HFFc6 (cell line): ENCODE results near the gene PYGB. TPM values are rescaled to one million over a fixed set of nuclear protein-coding genes. Genes with fewer than 3 reads are reported as not detected.
"Not testable (repeated sequence)": the region's sequence is repeated elsewhere in the genome, so short reads cannot be mapped to it uniquely, and the experiment has no call there.

Source experiments
- DNase-seq: peaks from one replicate; pipeline ENCODE4 v3.0.0-alpha.2; 2018
- H3K27ac Mint-ChIP-seq: 2 replicates; pipeline ENCODE4 v1.8.0; 2020; ENCODE audit warnings: mild to moderate bottlenecking, mixed read lengths
- H3K27me3 Mint-ChIP-seq: 2 replicates; pipeline ENCODE4 v1.8.0; 2021; ENCODE audit warnings: mild to moderate bottlenecking, moderate library complexity, mixed read lengths; ENCODE audit not compliant: insufficient read depth
- H3K36me3 Mint-ChIP-seq: 2 replicates; pipeline ENCODE4 v1.8.0; 2021; ENCODE audit warnings: low read depth, mixed read lengths
- H3K4me1 Mint-ChIP-seq: 2 replicates; pipeline ENCODE4 v1.8.0; 2020; ENCODE audit warnings: low read depth, mixed read lengths
- H3K4me3 Mint-ChIP-seq: 2 replicates; pipeline ENCODE4 v1.8.0; 2020; ENCODE audit warnings: mild to moderate bottlenecking, moderate library complexity, mixed read lengths
- H3K9me3 Mint-ChIP-seq: 2 replicates; pipeline ENCODE4 v1.8.0; 2020; ENCODE audit warnings: mild to moderate bottlenecking, mixed read lengths
- total RNA-seq, 6 experiments: library from RNA; stranded (reverse); fragmentation: NEBNext Ultra II Directional; extraction: Animal tissue kit (Norgen Biotek cat#: 25700); gene quantifications; 2 replicates in 1 of 6; 3 replicates in 5 of 6; pipeline ENCODE4 v1.2.3, GENCODE V29; 2021
- TF ChIP-seq, protein P1 (sequence below): fragments of 200-600 bp; sonication (generic); IDR thresholded peaks from 2 replicates; pipeline ENCODE4 v1.5.0; 2021; ENCODE audit warnings: antibody characterized with exemption, mild to moderate bottlenecking

Gene PYGB
- total RNA-seq, 6 experiments from 2014 or later = 65.4 to 75.6 (median 70.2) TPM

DNA sequence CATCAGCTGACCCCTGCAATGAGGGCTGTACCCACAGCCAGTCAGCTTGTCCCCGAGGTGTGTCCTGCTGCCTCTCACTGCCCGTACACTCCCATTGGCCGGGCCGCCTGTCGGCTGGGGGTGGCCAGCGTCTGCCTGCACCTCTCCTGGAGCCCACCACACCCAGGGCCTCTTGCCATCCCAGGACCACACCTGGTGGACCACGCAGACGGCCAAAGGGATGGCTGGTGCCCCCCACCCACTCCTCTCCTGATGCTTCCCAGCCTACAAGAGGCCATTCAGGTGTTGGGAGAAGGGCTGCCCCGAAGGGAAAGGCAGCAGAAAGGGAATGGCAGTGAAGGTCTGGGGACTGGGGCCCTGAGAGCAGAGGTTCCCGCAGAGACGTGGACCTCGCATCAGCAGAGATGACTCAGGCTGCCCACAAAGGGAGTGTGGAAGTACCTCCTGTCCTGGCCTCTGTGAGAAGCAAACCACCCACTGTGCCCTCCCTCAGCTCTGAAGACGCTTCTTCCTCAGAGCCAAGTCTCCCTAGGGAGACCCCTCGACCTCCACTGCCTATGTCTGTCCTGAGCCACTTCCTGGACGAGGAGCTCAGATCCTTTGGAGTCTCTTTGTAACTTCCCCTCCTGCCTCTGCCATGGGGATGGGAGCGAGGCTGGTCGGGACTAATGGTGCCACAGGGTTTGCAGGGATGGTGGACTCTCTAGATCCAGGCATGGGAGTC, 60.9 kb downstream of the PYGB start:
- TF ChIP-seq, protein P1, sequence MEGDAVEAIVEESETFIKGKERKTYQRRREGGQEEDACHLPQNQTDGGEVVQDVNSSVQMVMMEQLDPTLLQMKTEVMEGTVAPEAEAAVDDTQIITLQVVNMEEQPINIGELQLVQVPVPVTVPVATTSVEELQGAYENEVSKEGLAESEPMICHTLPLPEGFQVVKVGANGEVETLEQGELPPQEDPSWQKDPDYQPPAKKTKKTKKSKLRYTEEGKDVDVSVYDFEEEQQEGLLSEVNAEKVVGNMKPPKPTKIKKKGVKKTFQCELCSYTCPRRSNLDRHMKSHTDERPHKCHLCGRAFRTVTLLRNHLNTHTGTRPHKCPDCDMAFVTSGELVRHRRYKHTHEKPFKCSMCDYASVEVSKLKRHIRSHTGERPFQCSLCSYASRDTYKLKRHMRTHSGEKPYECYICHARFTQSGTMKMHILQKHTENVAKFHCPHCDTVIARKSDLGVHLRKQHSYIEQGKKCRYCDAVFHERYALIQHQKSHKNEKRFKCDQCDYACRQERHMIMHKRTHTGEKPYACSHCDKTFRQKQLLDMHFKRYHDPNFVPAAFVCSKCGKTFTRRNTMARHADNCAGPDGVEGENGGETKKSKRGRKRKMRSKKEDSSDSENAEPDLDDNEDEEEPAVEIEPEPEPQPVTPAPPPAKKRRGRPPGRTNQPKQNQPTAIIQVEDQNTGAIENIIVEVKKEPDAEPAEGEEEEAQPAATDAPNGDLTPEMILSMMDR = no peak
- no peaks in the 10 kb centered on the region for H3K9me3 Mint-ChIP-seq
- peak; percentile 63 for DNase-seq
- peaks cover 46% of the 10 kb centered on the region for H3K4me1 Mint-ChIP-seq
- peaks cover 2% of the 10 kb centered on the region; the same call in 1 of the 2 replicates for H3K27me3 Mint-ChIP-seq
- H3K27ac Mint-ChIP-seq = peak overlapping the region; percentile 99
- H3K36me3 Mint-ChIP-seq = peaks cover 10% of the 10 kb centered on the region
- peak overlapping the region; percentile 87 for H3K4me3 Mint-ChIP-seq

DNA sequence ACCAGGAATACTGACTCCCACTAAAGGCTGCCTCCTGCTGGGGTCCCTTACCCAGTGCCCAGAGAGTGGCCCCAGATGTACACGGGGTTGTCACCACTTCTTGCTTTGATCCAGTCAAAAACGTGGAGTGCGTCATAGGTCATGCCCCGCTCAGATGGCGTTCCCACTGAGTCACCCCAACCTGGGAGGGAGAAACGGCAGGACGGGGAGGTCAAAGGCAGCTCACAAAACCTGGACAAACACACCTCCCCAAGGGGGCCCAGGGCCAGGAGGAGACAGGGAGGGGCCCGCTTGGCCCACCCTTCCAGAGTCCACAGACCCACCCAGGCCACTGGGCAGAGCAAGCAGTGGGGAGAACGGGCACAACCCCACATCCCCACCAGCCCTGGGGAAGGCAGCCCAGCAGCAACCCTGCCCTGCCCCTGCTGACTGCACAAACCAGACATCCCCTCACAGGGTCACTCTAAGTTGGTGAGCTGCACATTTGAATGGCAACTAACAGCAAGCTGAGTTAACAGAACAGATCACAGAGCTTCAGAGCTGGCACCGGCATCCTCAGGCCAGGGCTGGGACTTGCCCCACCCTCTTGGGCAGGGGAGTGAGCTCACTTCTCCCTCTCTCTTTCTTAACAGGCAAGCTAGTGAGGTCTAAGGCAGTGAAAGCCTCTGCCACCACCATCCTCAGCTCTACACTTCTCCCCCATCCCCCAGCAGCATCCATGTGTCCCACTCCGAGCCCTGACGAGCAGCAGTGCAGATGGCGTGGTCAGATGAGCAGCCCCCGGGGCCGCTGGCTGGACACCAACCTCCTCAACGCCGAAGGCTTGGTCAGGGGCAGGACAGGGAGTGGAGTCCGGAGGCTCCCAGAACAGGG, 61.7 kb downstream of the PYGB start:
- peaks cover 46% of the 10 kb centered on the region for H3K4me1 Mint-ChIP-seq
- peak; percentile 92 for DNase-seq
- TF ChIP-seq, protein P1 = 0 out of 2 replicates have a peak, but pooled peaks have one; percentile 32
- peak overlapping the region; percentile 99 for H3K27ac Mint-ChIP-seq
- H3K4me3 Mint-ChIP-seq = peak overlapping the region; percentile 87
- peaks cover 10% of the 10 kb centered on the region for H3K36me3 Mint-ChIP-seq
- no peaks in the 10 kb centered on the region for H3K9me3 Mint-ChIP-seq
- H3K27me3 Mint-ChIP-seq = peaks cover 2% of the 10 kb centered on the region; the same call in 1 of the 2 replicates

DNA sequence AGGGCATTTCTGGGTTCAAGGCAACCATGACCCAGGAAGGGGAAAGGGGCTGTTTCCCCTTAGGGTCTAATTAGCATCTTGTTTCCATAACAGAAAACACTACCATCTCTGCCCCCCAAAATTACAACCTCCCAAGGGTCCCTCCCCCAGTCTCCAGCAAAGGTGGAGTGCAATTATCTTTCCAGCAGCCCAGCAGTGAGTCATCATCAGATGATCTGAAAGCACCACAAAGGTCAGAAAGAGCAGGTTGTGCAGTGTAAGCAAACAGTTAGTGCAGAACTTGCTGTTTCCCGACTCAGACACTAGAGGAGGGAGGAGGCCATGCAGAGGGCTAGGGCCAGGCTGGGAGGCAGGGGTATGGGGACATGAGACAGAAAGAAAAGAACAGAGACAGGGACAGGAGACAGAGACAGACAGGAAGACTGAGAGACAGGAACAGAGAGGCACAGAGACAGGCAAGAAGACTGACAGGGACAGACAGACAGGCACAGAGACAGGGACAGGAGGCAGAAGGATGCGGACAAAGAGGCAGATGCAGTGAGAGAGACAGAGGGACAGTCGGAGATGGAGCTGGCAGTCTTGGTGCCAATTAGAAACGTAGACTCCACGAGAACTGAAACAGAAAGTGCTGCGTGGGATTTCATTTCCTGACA, 62.5 kb downstream of the PYGB start:
- DNase-seq = peak; percentile 98
- TF ChIP-seq, protein P1 = peak; percentile 79
- H3K27me3 Mint-ChIP-seq = peaks cover 2% of the 10 kb centered on the region; the same call in 1 of the 2 replicates
- H3K9me3 Mint-ChIP-seq = no peaks in the 10 kb centered on the region
- H3K36me3 Mint-ChIP-seq = peaks cover 10% of the 10 kb centered on the region
- peak overlapping the region; percentile 87 for H3K4me3 Mint-ChIP-seq
- H3K27ac Mint-ChIP-seq = peak overlapping the region; percentile 99
- H3K4me1 Mint-ChIP-seq = peaks cover 53% of the 10 kb centered on the region

DNA sequence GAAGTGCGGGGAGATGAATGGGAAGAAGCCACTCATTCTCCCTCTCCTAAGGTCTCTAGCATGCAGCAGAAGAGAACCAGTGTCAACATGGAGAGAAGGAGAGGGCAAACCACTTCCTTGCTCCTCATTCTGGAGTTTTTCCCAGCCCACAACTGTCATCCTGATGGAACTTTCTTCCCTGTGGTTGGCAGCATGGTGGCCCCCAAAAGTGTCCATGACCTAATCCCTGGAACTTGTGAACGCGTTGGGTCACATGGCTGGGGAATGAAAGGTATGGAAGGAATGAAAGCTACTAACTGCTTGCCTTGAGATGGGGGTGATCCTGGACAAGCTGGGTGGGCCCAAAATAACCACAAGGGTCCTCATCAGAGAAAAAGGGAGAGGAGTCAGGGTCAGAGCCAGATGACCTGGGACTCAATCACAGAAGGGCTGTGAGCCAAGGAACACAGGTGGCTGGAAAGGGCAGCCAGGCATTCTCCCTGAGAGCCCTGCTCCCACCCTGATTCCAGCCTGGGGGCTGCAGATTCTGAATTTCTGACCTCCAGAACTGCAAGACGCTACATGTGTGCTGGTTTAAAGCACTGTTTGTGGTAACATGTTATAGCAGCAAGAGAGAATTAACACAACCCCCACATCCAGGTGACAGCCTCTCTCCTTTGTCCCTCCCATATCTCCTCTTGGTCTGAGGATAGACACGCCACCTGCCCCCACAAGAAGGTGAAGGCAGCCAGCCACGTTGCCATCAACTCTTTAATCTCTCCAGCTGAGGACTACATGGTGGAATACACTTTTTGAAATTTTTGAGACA, 63.2 kb downstream of the PYGB start:
- Mint-ChIP-seq H3K4me3 (peak overlapping the region; percentile 87), H3K9me3 (no peaks in the 10 kb centered on the region), H3K4me1 (peaks cover 60% of the 10 kb centered on the region), H3K27me3 (peaks cover 2% of the 10 kb centered on the region; the same call in 1 of the 2 replicates), H3K36me3 (peaks cover 10% of the 10 kb centered on the region), H3K27ac (peak overlapping the region; percentile 99)
- TF ChIP-seq, protein P1 = no peak
- peak; percentile 87 for DNase-seq

DNA sequence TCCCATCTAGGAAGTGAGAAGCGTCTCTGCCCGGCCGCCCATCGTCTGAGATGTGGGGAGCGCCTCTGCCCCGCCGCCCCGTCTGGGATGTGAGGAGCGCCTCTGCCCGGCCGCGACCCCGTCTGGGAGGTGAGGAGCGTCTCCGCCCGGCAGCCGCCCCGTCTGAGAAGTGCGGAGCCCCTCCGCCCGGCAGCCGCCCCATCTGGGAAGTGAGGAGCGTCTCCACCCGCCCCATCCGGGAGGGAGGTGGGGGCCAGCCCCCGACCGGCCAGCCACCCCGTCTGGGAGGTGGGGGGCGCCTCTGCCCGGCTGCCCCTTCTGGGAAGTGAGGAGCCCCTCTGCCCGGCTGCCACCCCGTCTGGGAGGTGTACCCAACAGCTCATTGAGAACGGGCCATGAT, 64.8 kb downstream of the PYGB start:
- not testable (repeated sequence) for H3K36me3 Mint-ChIP-seq, DNase-seq, H3K27me3 Mint-ChIP-seq

More for the DNA sequence above, 64.8 kb downstream of the PYGB start:
- not testable (repeated sequence) for H3K4me3 Mint-ChIP-seq, H3K27ac Mint-ChIP-seq, H3K9me3 Mint-ChIP-seq
- H3K4me1 Mint-ChIP-seq = peaks cover 60% of the 10 kb centered on the region
